ENCODE measurements around the gene CAPN5.

Gene CAPN5

DNA sequence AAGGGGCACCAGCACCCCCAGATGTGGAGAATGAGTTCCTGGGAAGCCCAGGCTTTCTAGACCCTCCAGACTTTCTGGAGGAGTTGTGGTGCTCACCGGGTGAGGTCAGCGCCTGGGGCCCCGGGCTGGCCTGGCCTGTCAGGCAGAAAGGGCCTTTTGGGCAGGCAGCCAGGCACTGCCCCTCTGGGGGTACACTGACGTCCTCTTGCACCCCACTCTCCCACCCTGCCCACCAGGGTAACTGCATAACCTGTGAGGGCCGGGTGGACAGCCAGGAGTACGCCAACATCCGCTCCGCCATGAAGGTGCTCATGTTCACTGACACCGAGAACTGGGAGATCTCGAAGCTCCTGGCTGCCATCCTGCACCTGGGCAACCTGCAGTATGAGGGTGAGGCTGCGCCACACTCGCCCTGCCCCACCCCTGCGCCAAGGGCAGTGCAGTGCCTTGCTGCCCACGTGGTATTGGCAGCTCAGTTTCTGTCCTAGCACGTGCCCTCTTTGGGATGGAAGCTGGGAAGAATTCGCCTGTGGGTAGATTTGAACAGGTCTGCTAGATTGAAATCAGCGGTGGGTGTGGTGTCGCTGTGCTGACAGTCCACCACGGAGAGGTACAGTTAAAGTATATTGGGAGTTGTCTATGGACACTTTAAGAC, 91.4 kb downstream of the CAPN5 start:
- TF ChIP-seq, protein P1, sequence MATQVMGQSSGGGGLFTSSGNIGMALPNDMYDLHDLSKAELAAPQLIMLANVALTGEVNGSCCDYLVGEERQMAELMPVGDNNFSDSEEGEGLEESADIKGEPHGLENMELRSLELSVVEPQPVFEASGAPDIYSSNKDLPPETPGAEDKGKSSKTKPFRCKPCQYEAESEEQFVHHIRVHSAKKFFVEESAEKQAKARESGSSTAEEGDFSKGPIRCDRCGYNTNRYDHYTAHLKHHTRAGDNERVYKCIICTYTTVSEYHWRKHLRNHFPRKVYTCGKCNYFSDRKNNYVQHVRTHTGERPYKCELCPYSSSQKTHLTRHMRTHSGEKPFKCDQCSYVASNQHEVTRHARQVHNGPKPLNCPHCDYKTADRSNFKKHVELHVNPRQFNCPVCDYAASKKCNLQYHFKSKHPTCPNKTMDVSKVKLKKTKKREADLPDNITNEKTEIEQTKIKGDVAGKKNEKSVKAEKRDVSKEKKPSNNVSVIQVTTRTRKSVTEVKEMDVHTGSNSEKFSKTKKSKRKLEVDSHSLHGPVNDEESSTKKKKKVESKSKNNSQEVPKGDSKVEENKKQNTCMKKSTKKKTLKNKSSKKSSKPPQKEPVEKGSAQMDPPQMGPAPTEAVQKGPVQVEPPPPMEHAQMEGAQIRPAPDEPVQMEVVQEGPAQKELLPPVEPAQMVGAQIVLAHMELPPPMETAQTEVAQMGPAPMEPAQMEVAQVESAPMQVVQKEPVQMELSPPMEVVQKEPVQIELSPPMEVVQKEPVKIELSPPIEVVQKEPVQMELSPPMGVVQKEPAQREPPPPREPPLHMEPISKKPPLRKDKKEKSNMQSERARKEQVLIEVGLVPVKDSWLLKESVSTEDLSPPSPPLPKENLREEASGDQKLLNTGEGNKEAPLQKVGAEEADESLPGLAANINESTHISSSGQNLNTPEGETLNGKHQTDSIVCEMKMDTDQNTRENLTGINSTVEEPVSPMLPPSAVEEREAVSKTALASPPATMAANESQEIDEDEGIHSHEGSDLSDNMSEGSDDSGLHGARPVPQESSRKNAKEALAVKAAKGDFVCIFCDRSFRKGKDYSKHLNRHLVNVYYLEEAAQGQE (IDR thresholded peaks at IDR 0.05; ENCODE audit: insufficient replicate concordance, low read depth) = no peak
- TF ChIP-seq GABPA (IDR thresholded peaks at IDR 0.05; ENCODE audit: low read depth) (no peak), SPI1 (IDR thresholded peaks at IDR 0.05; ENCODE audit: borderline replicate concordance, low read depth) (no peak), POLR2AphosphoS5 (IDR thresholded peaks at IDR 0.05; ENCODE audit: low read depth) (no peak)
- TF ChIP-seq, protein P2, sequence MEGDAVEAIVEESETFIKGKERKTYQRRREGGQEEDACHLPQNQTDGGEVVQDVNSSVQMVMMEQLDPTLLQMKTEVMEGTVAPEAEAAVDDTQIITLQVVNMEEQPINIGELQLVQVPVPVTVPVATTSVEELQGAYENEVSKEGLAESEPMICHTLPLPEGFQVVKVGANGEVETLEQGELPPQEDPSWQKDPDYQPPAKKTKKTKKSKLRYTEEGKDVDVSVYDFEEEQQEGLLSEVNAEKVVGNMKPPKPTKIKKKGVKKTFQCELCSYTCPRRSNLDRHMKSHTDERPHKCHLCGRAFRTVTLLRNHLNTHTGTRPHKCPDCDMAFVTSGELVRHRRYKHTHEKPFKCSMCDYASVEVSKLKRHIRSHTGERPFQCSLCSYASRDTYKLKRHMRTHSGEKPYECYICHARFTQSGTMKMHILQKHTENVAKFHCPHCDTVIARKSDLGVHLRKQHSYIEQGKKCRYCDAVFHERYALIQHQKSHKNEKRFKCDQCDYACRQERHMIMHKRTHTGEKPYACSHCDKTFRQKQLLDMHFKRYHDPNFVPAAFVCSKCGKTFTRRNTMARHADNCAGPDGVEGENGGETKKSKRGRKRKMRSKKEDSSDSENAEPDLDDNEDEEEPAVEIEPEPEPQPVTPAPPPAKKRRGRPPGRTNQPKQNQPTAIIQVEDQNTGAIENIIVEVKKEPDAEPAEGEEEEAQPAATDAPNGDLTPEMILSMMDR (IDR thresholded peaks at IDR 0.05; ENCODE audit: insufficient read depth, low read length) = no peak
- no peak for DNase-seq (ENCODE audit: low read depth in 1 of 2, low spot score in 1 of 2)
- Histone ChIP-seq H3K27me3 (ENCODE audit: insufficient read depth, poor library complexity, severe bottlenecking) (no peaks in the 10 kb centered on the region), H3K27ac (replicated peaks) (no peak overlapping the region), H3K4me3 (replicated peaks; ENCODE audit: insufficient read depth, low read length) (no peak overlapping the region)

DNA sequence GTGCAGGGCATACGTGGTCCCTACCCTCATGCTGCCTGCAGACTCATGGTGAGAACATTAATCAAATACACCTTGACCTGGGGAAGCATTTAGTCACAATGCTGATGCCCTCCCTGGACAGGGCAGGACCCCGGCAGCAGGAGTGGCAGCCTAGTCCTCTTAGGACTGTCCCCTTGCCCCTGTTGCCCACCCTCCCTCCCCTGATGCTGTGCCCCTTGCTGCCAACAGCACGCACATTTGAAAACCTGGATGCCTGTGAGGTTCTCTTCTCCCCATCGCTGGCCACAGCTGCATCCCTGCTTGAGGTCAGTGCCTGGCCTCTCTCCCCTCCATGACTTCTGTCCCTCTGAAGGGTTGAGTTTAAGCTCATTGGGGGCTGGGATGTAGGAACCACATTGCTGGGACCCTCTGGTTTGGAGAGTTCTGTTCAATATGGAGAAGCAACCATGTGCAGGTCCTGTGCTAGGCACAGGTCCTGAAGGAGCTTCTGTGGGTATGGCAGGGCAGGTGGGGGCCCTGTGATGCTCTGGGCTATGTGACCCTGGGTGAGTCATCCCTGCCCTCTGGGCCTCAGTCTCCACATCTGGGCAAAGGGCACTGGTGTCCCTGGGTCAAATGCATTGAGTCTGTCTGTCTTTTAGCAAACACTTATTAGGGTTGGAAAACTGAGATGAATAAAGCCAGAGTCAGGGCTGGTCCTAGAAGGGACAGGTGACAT, 92.6 kb downstream of the CAPN5 start:
- H3K27me3 ChIP-seq (ENCODE audit: insufficient read depth, poor library complexity, severe bottlenecking) = no peaks in the 10 kb centered on the region
- DNase-seq (ENCODE audit: low read depth in 1 of 2, low spot score in 1 of 2) = no peak
- TF ChIP-seq GABPA (IDR thresholded peaks at IDR 0.05; ENCODE audit: low read depth) = no peak
- no peak for TF ChIP-seq POLR2AphosphoS5 (IDR thresholded peaks at IDR 0.05; ENCODE audit: low read depth)
- TF ChIP-seq SPI1 (IDR thresholded peaks at IDR 0.05; ENCODE audit: borderline replicate concordance, low read depth) = no peak
- TF ChIP-seq, protein P2 (IDR thresholded peaks at IDR 0.05; ENCODE audit: insufficient read depth, low read length) = no peak
- TF ChIP-seq, protein P1 (IDR thresholded peaks at IDR 0.05; ENCODE audit: insufficient replicate concordance, low read depth) = no peak
- H3K4me3 ChIP-seq (replicated peaks; ENCODE audit: insufficient read depth, low read length) = no peak overlapping the region
- no peak overlapping the region for H3K27ac ChIP-seq (replicated peaks)

DNA sequence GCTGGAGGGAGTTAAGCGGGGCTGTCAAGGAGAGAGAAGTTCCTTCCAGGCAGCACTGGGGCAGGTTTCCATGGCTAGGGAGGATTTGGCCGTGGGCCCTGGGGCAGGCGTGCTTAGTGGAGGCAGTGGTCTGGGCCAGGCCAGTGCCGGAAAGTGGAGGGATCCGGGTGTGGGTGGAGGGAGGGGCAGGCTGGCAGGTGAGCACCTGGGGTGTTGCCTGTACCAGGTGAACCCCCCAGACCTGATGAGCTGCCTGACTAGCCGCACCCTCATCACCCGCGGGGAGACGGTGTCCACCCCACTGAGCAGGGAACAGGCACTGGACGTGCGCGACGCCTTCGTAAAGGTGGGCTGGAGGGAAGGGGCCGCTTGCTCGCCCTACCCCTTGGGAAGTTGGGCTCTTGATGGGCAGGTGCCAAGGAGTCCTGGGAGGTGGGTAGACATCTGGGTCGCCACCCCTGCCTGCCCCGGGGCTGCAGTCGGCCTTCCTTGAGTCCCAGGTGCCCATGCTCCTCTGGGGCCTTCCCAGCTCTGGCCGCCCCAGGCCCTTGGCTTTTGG, 93.2 kb downstream of the CAPN5 start:
- no peak overlapping the region for H3K27ac ChIP-seq (replicated peaks)
- H3K4me3 ChIP-seq (replicated peaks; ENCODE audit: insufficient read depth, low read length) = no peak overlapping the region
- TF ChIP-seq, protein P2 (IDR thresholded peaks at IDR 0.05; ENCODE audit: insufficient read depth, low read length) = no peak
- TF ChIP-seq GABPA (IDR thresholded peaks at IDR 0.05; ENCODE audit: low read depth) (no peak), POLR2AphosphoS5 (IDR thresholded peaks at IDR 0.05; ENCODE audit: low read depth) (no peak), SPI1 (IDR thresholded peaks at IDR 0.05; ENCODE audit: borderline replicate concordance, low read depth) (no peak)
- TF ChIP-seq, protein P1 (IDR thresholded peaks at IDR 0.05; ENCODE audit: insufficient replicate concordance, low read depth) = no peak
- H3K27me3 ChIP-seq (ENCODE audit: insufficient read depth, poor library complexity, severe bottlenecking) = no peaks in the 10 kb centered on the region
- DNase-seq (ENCODE audit: low read depth in 1 of 2, low spot score in 1 of 2) = no peak

All from HL-60 (cell line).